Epithelial cell of alveolus of lung (primary cell): ENCODE data around the gene KMT2E. TPM values are rescaled to one million over a fixed set of nuclear protein-coding genes. Genes with fewer than 3 reads are reported as not detected.

Experiments
- total RNA-seq: library from RNA; depleted of rRNA; stranded (reverse); fragments of >200 nt; gene quantifications from 2 replicates; pipeline ENCODE4 v1.2.1, GENCODE V29; 2015

Gene KMT2E, protein sequence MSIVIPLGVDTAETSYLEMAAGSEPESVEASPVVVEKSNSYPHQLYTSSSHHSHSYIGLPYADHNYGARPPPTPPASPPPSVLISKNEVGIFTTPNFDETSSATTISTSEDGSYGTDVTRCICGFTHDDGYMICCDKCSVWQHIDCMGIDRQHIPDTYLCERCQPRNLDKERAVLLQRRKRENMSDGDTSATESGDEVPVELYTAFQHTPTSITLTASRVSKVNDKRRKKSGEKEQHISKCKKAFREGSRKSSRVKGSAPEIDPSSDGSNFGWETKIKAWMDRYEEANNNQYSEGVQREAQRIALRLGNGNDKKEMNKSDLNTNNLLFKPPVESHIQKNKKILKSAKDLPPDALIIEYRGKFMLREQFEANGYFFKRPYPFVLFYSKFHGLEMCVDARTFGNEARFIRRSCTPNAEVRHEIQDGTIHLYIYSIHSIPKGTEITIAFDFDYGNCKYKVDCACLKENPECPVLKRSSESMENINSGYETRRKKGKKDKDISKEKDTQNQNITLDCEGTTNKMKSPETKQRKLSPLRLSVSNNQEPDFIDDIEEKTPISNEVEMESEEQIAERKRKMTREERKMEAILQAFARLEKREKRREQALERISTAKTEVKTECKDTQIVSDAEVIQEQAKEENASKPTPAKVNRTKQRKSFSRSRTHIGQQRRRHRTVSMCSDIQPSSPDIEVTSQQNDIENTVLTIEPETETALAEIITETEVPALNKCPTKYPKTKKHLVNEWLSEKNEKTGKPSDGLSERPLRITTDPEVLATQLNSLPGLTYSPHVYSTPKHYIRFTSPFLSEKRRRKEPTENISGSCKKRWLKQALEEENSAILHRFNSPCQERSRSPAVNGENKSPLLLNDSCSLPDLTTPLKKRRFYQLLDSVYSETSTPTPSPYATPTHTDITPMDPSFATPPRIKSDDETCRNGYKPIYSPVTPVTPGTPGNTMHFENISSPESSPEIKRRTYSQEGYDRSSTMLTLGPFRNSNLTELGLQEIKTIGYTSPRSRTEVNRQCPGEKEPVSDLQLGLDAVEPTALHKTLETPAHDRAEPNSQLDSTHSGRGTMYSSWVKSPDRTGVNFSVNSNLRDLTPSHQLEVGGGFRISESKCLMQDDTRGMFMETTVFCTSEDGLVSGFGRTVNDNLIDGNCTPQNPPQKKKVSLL (N-terminal part only)
- 25.3 and 59.2 TPM in 2 replicates for total RNA-seq

DNA sequence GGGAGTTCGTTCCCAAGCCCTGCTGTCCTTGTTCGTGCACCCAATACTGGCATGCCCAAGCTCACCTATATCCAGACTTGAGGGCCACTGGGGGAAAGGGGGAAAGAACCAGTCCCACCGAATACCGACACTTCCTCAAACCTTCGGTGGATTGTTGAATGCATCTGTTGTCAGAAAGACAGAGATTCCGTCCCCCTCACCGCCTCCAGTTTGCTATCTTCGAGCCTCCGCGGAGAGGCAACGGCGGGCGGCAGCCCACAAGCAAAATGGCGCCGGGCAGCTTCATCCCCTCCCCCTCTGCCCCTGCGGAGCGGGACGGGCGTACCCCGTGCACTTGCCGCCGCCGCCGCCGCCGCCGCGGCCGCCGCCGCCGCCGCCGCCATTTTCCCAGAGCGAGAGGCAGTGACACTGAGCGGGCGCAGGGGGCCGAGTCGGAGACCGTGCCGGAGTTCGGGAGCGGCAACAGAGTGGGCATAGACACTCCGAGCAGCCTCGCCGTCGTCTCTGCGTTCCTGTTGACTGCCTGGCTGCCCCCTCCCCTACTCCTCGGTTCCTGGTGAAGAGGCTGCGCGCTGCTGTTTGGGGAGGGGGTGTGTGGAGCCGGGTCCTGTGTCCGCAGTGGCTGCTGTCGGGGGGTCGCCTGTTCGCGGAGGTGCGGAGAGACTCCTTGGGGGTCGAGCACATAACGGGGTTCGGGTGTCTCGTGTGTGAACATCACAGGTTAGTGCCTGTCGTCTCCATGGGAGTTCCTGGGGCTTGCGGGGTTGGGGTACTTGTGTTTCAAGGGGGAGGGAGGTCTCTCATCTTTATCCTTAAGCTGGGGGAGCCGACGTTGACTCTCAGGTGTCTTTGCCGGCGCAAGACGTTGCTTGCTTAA, at the start of gene KMT2E:
Gene KMT2E, plus strand, starts transcription at position 390 of the 877 bp plus-strand sequence. CDS start 26,748 bp downstream, outside the sequence.

